HEK293 (cell line): ENCODE results near the gene TMPRSS11A.

Experiments
- CTCF ChIA-PET: fragments of 350-600 bp; formaldehyde crosslinking; extraction: SDS; loops from one replicate; lab custom pipeline; 2021; ENCODE audit warnings: antibody characterized with exemption; lab: Yijun Ruan, JAX
- POLR2A ChIA-PET: fragments of 300-600 bp; formaldehyde crosslinking; extraction: SDS; loops from one replicate; lab custom pipeline; 2020; ENCODE audit warnings: antibody characterized with exemption, inconsistent platforms; lab: Yijun Ruan, JAX
- H3K27ac ChIP-seq: fragments of 200-500 bp; sonication (Bioruptor generic); 2 replicates; pipeline ENCODE4 v1.5.1; 2014; ENCODE audit warnings: low read depth, low read length, control low read depth, inconsistent platforms; ENCODE audit errors: extremely low read depth
- H3K36me3 ChIP-seq, 2 experiments: fragments of 200-500 bp in 1 of 2; sonication (Bioruptor generic) in 1 of 2; 1 replicate in 1 of 2; 2 replicates in 1 of 2; pipeline ENCODE4 v1.5.1; 2014 to 2017; ENCODE audit warnings: inconsistent platforms in 2 of 2, low read length in 2 of 2; ENCODE audit not compliant: control insufficient read depth in 2 of 2, insufficient read depth in 1 of 2
- H3K4me1 ChIP-seq: fragments of 200-500 bp; sonication (Bioruptor generic); 2 replicates; pipeline ENCODE4 v1.5.1; 2014; ENCODE audit warnings: mild to moderate bottlenecking, low read length, inconsistent platforms; ENCODE audit not compliant: control insufficient read depth, insufficient read depth
- H3K4me3 ChIP-seq: 2 replicates; pipeline ENCODE4 v1.5.1; 2011; ENCODE audit warnings: low read depth, mild to moderate bottlenecking, control low read depth, low read length, moderate library complexity
- H3K9me3 ChIP-seq: fragments of 200-500 bp; sonication (Bioruptor generic); 2 replicates; pipeline ENCODE4 v1.5.1; 2014; ENCODE audit warnings: low read depth, low read length, inconsistent platforms; ENCODE audit not compliant: control insufficient read depth, insufficient read depth
- GLI4 ChIP-seq: fragments of 450-650 bp; formaldehyde crosslinking; IDR thresholded peaks from 2 replicates; pipeline ENCODE4 v1.5.1; 2016; ENCODE audit warnings: missing biosample characterization, missing genetic modification characterization
- KLF9 ChIP-seq: fragments of 450-650 bp; formaldehyde crosslinking; IDR thresholded peaks from 2 replicates; pipeline ENCODE4 v1.5.1; 2016; ENCODE audit warnings: missing biosample characterization, missing genetic modification characterization, low read depth
- REST ChIP-seq: fragments of 450-650 bp; formaldehyde crosslinking; IDR thresholded peaks from 2 replicates; pipeline ENCODE4 v1.5.1; 2016; ENCODE audit warnings: missing biosample characterization, missing genetic modification characterization
- ZNF138 ChIP-seq: fragments of 450-650 bp; formaldehyde crosslinking; IDR thresholded peaks from 2 replicates; pipeline ENCODE4 v1.5.1; 2016; ENCODE audit warnings: missing biosample characterization, missing genetic modification characterization, borderline replicate concordance
- ZNF473 ChIP-seq: fragments of 450-650 bp; formaldehyde crosslinking; IDR thresholded peaks from 2 replicates; pipeline ENCODE4 v1.5.1; 2017; ENCODE audit warnings: missing biosample characterization, missing genetic modification characterization
- ZNF501 ChIP-seq: fragments of 450-650 bp; formaldehyde crosslinking; IDR thresholded peaks from 2 replicates; pipeline ENCODE4 v1.5.1; 2016; ENCODE audit warnings: missing biosample characterization, missing genetic modification characterization
- ZNF518A ChIP-seq: fragments of 450-650 bp; formaldehyde crosslinking; conservative IDR thresholded peaks from 2 replicates; pipeline ENCODE4 v1.5.1; 2016; ENCODE audit warnings: low read depth, missing biosample characterization, missing genetic modification characterization
- ZNF521 ChIP-seq: fragments of 450-650 bp; formaldehyde crosslinking; IDR thresholded peaks from 2 replicates; pipeline ENCODE4 v1.5.1; 2017; ENCODE audit warnings: missing biosample characterization, mild to moderate bottlenecking, missing genetic modification characterization
- ZNF571 ChIP-seq: fragments of 450-650 bp; formaldehyde crosslinking; IDR thresholded peaks from 2 replicates; pipeline ENCODE4 v1.5.0; 2017; ENCODE audit warnings: missing biosample characterization, missing genetic modification characterization
- ZNF654 ChIP-seq: fragments of 450-650 bp; formaldehyde crosslinking; IDR thresholded peaks from 2 replicates; pipeline ENCODE4 v1.5.1; 2016; ENCODE audit warnings: low read depth, missing biosample characterization, missing genetic modification characterization
- ZNF660 ChIP-seq: fragments of 450-650 bp; IDR thresholded peaks from 2 replicates; pipeline ENCODE4 v1.5.1; 2018; ENCODE audit warnings: missing biosample characterization, mild to moderate bottlenecking, missing genetic modification characterization
- ZNF664 ChIP-seq: fragments of 450-650 bp; formaldehyde crosslinking; IDR thresholded peaks from 2 replicates; pipeline ENCODE4 v1.5.1; 2016; ENCODE audit warnings: missing biosample characterization, missing genetic modification characterization
- ZNF692 ChIP-seq: fragments of 450-650 bp; formaldehyde crosslinking; IDR thresholded peaks from 2 replicates; pipeline ENCODE4 v1.5.1; 2016; ENCODE audit warnings: missing biosample characterization, missing genetic modification characterization
- ZNF704 ChIP-seq: fragments of 450-650 bp; formaldehyde crosslinking; IDR thresholded peaks from 2 replicates; pipeline ENCODE4 v1.5.1; 2016; ENCODE audit warnings: missing biosample characterization, missing genetic modification characterization
- ZNF768 ChIP-seq: fragments of 450-650 bp; formaldehyde crosslinking; IDR thresholded peaks from 2 replicates; pipeline ENCODE4 v1.5.1; 2018; ENCODE audit warnings: missing biosample characterization, mild to moderate bottlenecking, missing genetic modification characterization
- ZSCAN5A ChIP-seq: fragments of 450-650 bp; formaldehyde crosslinking; IDR thresholded peaks from 2 replicates; pipeline ENCODE4 v1.5.1; 2016; ENCODE audit warnings: missing biosample characterization, missing genetic modification characterization

The TMPRSS11A gene

GRCh38 chr4:67909905-67910584 lies 53.2 kb downstream of the TMPRSS11A start:
- H3K36me3 ChIP-seq = no peaks in the 10 kb centered on the region
- H3K9me3 ChIP-seq = no peaks in the 10 kb centered on the region
- no peaks in the 10 kb centered on the region for H3K4me1 ChIP-seq
- TF ChIP-seq GLI4 (tag by site-specific recombination) = no peak
- no peak for TF ChIP-seq ZNF660 (tag by site-specific recombination)
- TF ChIP-seq ZNF473 = no peak
- no peak for TF ChIP-seq ZNF501 (tag by site-specific recombination)
- no peak for TF ChIP-seq ZNF692 (tag by site-specific recombination)
- TF ChIP-seq ZNF571 (tag by site-specific recombination) = no peak
- no peak for TF ChIP-seq ZNF521
- TF ChIP-seq ZNF664 (tag by site-specific recombination) = 0 out of 2 replicates have a peak, but pooled peaks have one; percentile 44
- TF ChIP-seq ZNF768 (tag by site-specific recombination) = no peak
- TF ChIP-seq ZSCAN5A (tag by site-specific recombination) = no peak
- TF ChIP-seq KLF9 (tag by site-specific recombination) = no peak
- peak; percentile 15 for TF ChIP-seq ZNF654 (tag by site-specific recombination)
- no peak for TF ChIP-seq ZNF704 (tag by site-specific recombination)
- TF ChIP-seq ZNF518A (tag by site-specific recombination) = no peak
- TF ChIP-seq REST (tag by site-specific recombination) = no peak
- no peak for TF ChIP-seq ZNF138 (tag by site-specific recombination)
- H3K27ac ChIP-seq = no peak overlapping the region
- ChIA-PET CTCF (interaction anchor here (0.6 to 2.1 kb wide), 9 partner anchors 8 to 588 kb away, joined by 3 to 5 read pairs (median 4); no protein-coding TSS in a partner anchor), POLR2A (no interaction called here)
- H3K4me3 ChIP-seq = no peak overlapping the region
